OCI-LY7 (cell line): ENCODE results near the gene BRD2. TPM values are rescaled to one million over a fixed set of nuclear protein-coding genes. Genes with fewer than 3 reads are reported as not detected.

Experiments
- Bru-seq: library from RNA; stranded (reverse); fragments of 400-500 nt; gene quantifications from one replicate; lab custom pipeline; 2021; lab: Mats Ljungman, UMichigan
- BruChase-seq, 2 experiments: library from RNA; stranded (reverse); fragments of 400-500 nt; gene quantifications; one replicate each; lab custom pipeline; 2021; lab: Mats Ljungman, UMichigan
- BruUV-seq: library from RNA; stranded (reverse); fragments of 400-500 nt; replicated peaks from 2 replicates; lab custom pipeline; 2021; lab: Mats Ljungman, UMichigan
- CTCF ChIA-PET: fragments of 300-600 bp; sonication (Branson Sonifier 250); formaldehyde crosslinking; loops from one replicate; lab custom pipeline; 2022; ENCODE audit warnings: antibody characterized with exemption; ENCODE audit not compliant: unreplicated experiment; lab: Charles Lee
- POLR2A ChIA-PET: fragments of 300-600 bp; sonication (Branson Sonifier 250); formaldehyde crosslinking; loops from one replicate; lab custom pipeline; 2022; ENCODE audit warnings: antibody characterized with exemption; lab: Charles Lee
- DNase-seq: peaks from one replicate; pipeline ENCODE4 v3.0.0-alpha.2; 2015; ENCODE audit warnings: low spot score
- H2AFZ ChIP-seq: fragments of 200-600 bp; sonication (generic), shearing (Covaris generic); 2 replicates; pipeline ENCODE4 v1.6.1; 2014; ENCODE audit warnings: mild to moderate bottlenecking, antibody characterized with exemption, low read length, moderate library complexity
- H3K27ac ChIP-seq: fragments of 200-600 bp; sonication (generic); 2 replicates; pipeline ENCODE4 v1.5.1; 2014; ENCODE audit warnings: mixed run types, low read depth, mild to moderate bottlenecking, moderate library complexity, low read length, inconsistent platforms; ENCODE audit not compliant: poor library complexity, severe bottlenecking
- H3K36me3 ChIP-seq: fragments of 200-600 bp; sonication (generic); 2 replicates; pipeline ENCODE4 v1.6.1; 2014; ENCODE audit warnings: mild to moderate bottlenecking, antibody characterized with exemption, low read length, moderate library complexity, mixed read lengths; ENCODE audit not compliant: insufficient read depth
- H3K4me1 ChIP-seq: fragments of 200-600 bp; sonication (generic); 2 replicates; pipeline ENCODE4 v1.5.1; 2014; ENCODE audit warnings: mild to moderate bottlenecking, low read length; ENCODE audit not compliant: insufficient read depth, poor library complexity, severe bottlenecking
- H3K4me2 ChIP-seq: fragments of 200-600 bp; sonication (generic); 2 replicates; pipeline ENCODE4 v1.6.1; 2014; ENCODE audit warnings: mild to moderate bottlenecking, low read length
- H3K4me3 ChIP-seq: fragments of 200-600 bp; sonication (generic); 2 replicates; pipeline ENCODE4 v1.5.1; 2014; ENCODE audit warnings: mild to moderate bottlenecking, low read depth, low read length; ENCODE audit not compliant: poor library complexity, severe bottlenecking
- H3K79me2 ChIP-seq: fragments of 200-600 bp; sonication (generic); 2 replicates; pipeline ENCODE4 v1.6.1; 2016; ENCODE audit warnings: low read depth, mild to moderate bottlenecking, low read length, moderate library complexity, mixed read lengths; ENCODE audit not compliant: insufficient read depth
- H3K9me2 ChIP-seq: fragments of 200-600 bp; sonication (generic); 2 replicates; pipeline ENCODE4 v1.6.1; 2016; ENCODE audit warnings: mild to moderate bottlenecking, low read length, mixed read lengths; ENCODE audit not compliant: insufficient read depth
- H3K9me3 ChIP-seq: fragments of 200-600 bp; sonication (generic); 2 replicates; pipeline ENCODE4 v1.6.1; 2014; ENCODE audit warnings: mild to moderate bottlenecking, mixed run types, low read length, mixed read lengths
- H4K20me1 ChIP-seq: fragments of 200-600 bp; sonication (generic); 2 replicates; pipeline ENCODE4 v1.6.1; 2014; ENCODE audit warnings: mild to moderate bottlenecking, antibody characterized with exemption, low read length, moderate library complexity, mixed read lengths; ENCODE audit not compliant: insufficient read depth
- EZH2phosphoT487 ChIP-seq: fragments of 200-600 bp; sonication (generic); IDR thresholded peaks from 2 replicates; pipeline ENCODE4 v1.6.1; 2018; ENCODE audit warnings: low read depth, borderline replicate concordance, mild to moderate bottlenecking, mixed run types, antibody characterized with exemption, low read length, moderate library complexity, mixed read lengths
- intact Hi-C: fragments of 100-400 bp; cut with micrococcal nuclease; formaldehyde crosslinking; loops from one replicate; pipeline ENCODE4 v1.10.0; 2022; ENCODE audit not compliant: unreplicated experiment
- long read RNA-seq: library from polyadenylated mRNA; stranded (forward); transcript quantifications from one replicate; pipeline ENCODE4 v2.0.0, GENCODE V29; 2022
- total RNA-seq, 2 experiments: library from RNA; depleted of rRNA in 1 of 2; stranded (reverse); fragments of >200 nt in 1 of 2; shearing (Covaris generic) in 1 of 2; gene quantifications; 2 replicates each; pipeline ENCODE4 v1.2.3, GENCODE V29; 2014 to 2022
- TF ChIP-seq, protein P1 (sequence below): fragments of 200-600 bp; sonication (generic); conservative IDR thresholded peaks from 2 replicates; pipeline ENCODE4 v1.5.1; 2014; ENCODE audit warnings: mild to moderate bottlenecking, antibody characterized with exemption, low read length, moderate library complexity, mixed read lengths

BRD2 gene
- total RNA-seq (2014; rRNA removed; shearing (Covaris generic)) (236 and 237 TPM in 2 replicates), total RNA-seq (2022) (326 and 361 TPM in 2 replicates), Bru-seq, nascent RNA (percentile 99 among the genes with signal in this experiment), BruChase-seq, experiment 1, labeled RNA remaining after a 6-hour chase (percentile 98 among the genes with signal in this experiment), BruChase-seq, experiment 2, labeled RNA remaining after a 2-hour chase (percentile 99 among the genes with signal in this experiment)
- long read RNA-seq, full-length matches to known transcripts, result 17 of 197 reads
- long read RNA-seq, partial matches to known transcripts, result 78 of 197 reads
- long read RNA-seq, other reads (novel, unspliced or antisense), result 102 of 197 reads

DNA sequence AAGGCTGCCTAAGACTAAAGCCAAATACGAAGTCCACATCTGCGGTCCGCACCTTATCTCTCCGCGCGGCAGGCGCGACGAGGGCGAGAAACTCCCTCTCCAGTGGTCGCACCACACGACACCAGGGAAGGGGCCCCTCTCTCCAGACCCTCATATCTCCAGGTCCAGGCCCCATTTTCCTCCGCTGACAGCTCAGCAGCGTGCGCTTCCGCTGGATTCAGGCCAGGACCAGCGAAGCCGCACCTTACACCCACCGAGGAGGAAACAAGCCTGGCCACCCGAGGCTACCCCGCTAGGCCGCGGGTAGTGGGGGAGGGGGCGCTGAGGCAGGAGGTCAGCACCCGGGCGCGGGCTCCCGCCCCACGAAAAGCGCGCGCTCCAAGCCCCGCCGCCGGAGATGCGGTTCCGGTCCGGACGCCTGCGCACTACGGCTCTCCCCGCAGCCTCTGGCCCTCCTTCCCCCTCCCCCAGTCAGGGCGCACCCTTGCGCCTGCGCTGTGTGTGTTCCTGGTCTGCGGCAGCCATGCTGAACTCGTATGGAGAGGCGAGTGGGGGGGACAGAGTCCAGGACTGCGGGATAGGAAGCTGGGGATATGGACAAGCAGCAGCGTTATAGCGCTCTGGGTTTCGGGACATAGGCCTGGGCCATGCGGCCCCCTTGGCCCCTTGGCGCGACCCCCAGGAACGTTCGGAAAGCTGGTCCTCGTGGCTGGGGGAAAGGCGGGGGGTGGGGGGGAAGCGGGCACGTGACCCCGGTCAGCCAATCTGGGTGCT lies at the start of gene BRD2:
BRD2 (plus strand) TSS at position 502 of the 774 bp plus-strand sequence. CDS start 4,305 bp downstream, outside the sequence.
- TF ChIP-seq, protein P1, sequence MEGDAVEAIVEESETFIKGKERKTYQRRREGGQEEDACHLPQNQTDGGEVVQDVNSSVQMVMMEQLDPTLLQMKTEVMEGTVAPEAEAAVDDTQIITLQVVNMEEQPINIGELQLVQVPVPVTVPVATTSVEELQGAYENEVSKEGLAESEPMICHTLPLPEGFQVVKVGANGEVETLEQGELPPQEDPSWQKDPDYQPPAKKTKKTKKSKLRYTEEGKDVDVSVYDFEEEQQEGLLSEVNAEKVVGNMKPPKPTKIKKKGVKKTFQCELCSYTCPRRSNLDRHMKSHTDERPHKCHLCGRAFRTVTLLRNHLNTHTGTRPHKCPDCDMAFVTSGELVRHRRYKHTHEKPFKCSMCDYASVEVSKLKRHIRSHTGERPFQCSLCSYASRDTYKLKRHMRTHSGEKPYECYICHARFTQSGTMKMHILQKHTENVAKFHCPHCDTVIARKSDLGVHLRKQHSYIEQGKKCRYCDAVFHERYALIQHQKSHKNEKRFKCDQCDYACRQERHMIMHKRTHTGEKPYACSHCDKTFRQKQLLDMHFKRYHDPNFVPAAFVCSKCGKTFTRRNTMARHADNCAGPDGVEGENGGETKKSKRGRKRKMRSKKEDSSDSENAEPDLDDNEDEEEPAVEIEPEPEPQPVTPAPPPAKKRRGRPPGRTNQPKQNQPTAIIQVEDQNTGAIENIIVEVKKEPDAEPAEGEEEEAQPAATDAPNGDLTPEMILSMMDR, result no peak
- TF ChIP-seq EZH2phosphoT487, result no peak
- ChIA-PET POLR2A (interaction anchor here (0.5 to 7.8 kb wide), 17 partner anchors 9 to 154 kb away, joined by 3 to 203 read pairs (median 4); partner anchors contain the start of genes HLA-DMA and HLA-DMB), CTCF (interaction anchor here (0.6 to 1.9 kb wide), 5 partner anchors 15 to 144 kb away, joined by 3 to 6 read pairs (median 5); partner anchors contain the start of gene HLA-DMA)
- H3K9me3 ChIP-seq, result no peaks in the 10 kb centered on the region
- H3K4me1 ChIP-seq, result peaks cover 27% of the 10 kb centered on the region
- no peaks in the 10 kb centered on the region for H3K9me2 ChIP-seq
- 0 out of 2 replicates have a peak within 1 kb of the TSS, but pooled peaks have one; percentile 2 for H2AFZ ChIP-seq
- peak within 1 kb of the TSS; percentile 98 for H3K4me2 ChIP-seq
- H3K79me2 ChIP-seq, result peaks cover 58% of the 10 kb centered on the region
- intact Hi-C loops, result loop anchor here (1.0 kb wide), 1 partner anchor 15 kb away; the partner anchor contains the start of gene HLA-DMA
- peak within 1 kb of the TSS; percentile 93 for H3K4me3 ChIP-seq
- peaks cover 28% of the 10 kb centered on the region for H3K36me3 ChIP-seq
- H4K20me1 ChIP-seq, result peaks cover 11% of the 10 kb centered on the region; the same call in 1 of the 2 replicates
- peak within 1 kb of the TSS; percentile 99 for H3K27ac ChIP-seq
- BruUV-seq, result TSS peak; percentile 75
- DNase-seq, result peak; percentile 98

DNA sequence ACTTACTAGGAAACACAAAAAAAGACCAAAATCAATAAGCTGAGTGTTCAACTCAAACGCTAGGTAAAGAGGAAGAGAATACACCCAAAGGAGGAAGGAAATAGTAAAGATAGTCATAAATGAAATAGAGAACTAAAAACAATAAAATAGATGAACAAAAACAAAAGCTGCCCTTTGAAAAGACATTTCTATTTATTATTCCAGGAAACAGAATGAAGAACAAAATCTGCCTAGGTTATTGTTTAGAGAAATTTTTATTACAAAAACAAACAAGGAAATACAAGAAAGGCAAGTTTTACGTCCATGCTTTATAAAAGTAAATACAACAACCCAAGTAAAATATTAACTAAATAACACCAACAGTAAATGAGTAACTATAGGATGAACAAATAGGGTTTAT lies 47.7 kb upstream of the BRD2 start:
- Histone ChIP-seq H3K36me3 (no peaks in the 10 kb centered on the region), H3K9me2 (no peaks in the 10 kb centered on the region), H3K4me2 (peak overlapping the region; percentile 54), H3K4me3 (peak overlapping the region; percentile 2), H3K79me2 (no peaks in the 10 kb centered on the region), H3K27ac (no peak overlapping the region), H4K20me1 (no peaks in the 10 kb centered on the region), H2AFZ (peak overlapping the region; percentile 90), H3K4me1 (peaks cover 33% of the 10 kb centered on the region), H3K9me3 (no peaks in the 10 kb centered on the region)
- TF ChIP-seq, protein P1, result no peak
- no peak for TF ChIP-seq EZH2phosphoT487
- POLR2A ChIA-PET, result interaction anchor here (0.5 to 1.6 kb wide), 6 partner anchors 17 to 109 kb away, joined by 3 to 5 read pairs (median 3); no protein-coding TSS in a partner anchor
- no peak for DNase-seq
- intact Hi-C loops, result loop anchor here (2.0 kb wide), 1 partner anchor 26 kb away; no protein-coding TSS in a partner anchor
- CTCF ChIA-PET, result no interaction called here
- no TSS peak for BruUV-seq
